LNCAP (cell line): ENCODE measurements around the gene DLST.

ENCODE experiments used
- TF ChIP-seq, protein P1 (sequence below): fragments of 450-650 bp; IDR thresholded peaks from 2 replicates; pipeline ENCODE4 v1.5.1; 2017; ENCODE audit warnings: mild to moderate bottlenecking

Gene DLST

GRCh38 chr14:74902941-74903705, 21.4 kb downstream of the DLST start:
- TF ChIP-seq, protein P1, sequence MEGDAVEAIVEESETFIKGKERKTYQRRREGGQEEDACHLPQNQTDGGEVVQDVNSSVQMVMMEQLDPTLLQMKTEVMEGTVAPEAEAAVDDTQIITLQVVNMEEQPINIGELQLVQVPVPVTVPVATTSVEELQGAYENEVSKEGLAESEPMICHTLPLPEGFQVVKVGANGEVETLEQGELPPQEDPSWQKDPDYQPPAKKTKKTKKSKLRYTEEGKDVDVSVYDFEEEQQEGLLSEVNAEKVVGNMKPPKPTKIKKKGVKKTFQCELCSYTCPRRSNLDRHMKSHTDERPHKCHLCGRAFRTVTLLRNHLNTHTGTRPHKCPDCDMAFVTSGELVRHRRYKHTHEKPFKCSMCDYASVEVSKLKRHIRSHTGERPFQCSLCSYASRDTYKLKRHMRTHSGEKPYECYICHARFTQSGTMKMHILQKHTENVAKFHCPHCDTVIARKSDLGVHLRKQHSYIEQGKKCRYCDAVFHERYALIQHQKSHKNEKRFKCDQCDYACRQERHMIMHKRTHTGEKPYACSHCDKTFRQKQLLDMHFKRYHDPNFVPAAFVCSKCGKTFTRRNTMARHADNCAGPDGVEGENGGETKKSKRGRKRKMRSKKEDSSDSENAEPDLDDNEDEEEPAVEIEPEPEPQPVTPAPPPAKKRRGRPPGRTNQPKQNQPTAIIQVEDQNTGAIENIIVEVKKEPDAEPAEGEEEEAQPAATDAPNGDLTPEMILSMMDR = no peak

DNA sequence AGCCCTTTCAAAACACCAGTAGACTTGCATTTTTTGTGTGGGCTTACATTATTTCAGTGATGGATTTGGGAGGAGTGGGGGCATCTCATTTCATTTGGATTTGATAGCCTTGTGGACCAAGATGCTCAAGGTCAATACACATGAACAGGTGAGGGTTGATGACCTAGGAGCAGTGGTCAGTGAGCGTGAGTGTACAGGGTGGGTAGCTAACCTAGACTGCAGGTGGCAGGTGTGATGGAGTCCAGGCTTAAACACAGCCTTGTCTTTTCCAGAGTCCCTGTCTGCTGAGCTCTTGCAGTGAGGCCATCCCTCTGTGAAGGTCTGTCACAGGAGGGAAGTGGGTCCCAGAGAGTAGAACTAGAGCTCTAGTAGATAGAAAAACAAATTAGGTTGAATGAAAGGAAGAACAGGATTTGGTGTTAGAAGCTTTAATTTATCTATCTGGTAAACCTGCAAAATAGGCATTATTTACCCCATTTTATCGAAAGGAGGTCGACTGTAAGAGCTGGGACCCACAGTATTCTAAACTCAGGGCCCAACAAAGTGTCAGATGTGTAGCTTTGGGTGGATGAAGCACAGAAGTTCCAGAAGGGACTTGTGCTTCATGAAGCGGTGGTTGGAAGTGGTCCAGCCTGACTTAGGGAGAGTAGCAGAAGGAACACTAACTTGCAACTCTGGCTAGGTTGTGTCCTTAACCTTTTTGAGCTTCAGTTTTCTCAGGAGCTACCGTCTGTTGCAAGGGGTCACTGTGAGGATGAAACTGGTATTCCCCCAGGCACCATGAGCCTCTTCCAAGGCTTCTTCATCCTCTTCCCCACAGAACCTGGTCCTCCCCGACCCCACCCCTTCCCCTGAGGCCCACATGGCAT, 23.2 kb downstream of the DLST start:
- TF ChIP-seq, protein P1 = no peak

GRCh38 chr14:74905595-74906142, 24.0 kb downstream of the DLST start:
- TF ChIP-seq, protein P1 = peak; percentile 97

GRCh38 chr14:74906925-74907521, 25.3 kb downstream of the DLST start:
- TF ChIP-seq, protein P1 = peak; percentile 30

DNA sequence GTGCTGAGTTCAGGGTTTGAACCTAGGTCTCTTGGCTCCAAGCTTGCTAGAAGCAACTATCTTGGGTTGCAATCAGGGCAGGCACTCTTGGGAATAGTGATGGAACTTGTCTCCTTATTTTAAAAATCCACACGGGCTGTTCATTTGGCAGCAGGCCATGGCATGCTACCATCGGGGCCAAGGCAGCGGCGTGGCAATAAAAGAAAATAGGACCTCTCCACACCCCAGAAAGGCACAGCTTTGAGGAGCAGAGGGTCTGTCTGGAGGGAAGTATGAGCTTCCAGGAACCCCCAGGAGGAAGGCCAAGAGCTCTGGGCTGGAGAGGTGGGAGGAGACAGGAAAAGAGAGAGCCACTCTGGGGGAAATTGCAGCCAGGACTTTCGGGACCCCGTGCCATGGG, 26.0 kb downstream of the DLST start:
- TF ChIP-seq, protein P1 = no peak

DNA sequence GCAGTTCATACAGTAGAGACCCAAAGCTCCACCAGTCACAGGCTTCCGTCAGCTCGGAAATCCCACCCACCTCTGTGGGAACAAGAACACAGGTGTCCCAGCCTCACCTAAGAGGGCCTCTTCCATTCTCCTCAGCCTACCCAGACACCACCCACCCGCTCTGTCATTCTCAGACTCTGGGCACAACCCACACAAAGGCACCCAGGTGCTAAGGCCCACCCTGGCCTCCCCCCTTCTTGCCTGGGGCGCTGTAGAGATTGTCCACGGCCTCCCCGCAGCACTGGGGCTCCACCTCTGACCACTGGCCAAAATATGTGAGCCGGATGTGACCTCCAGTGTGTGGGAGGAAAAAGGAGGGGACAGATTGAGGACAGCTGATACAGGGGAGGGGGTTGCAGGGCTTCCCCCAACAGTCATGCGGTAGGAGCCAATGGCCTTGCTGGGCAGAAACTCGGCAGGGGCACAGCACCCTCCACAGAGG, 27.2 kb downstream of the DLST start:
- TF ChIP-seq, protein P1 = no peak

GRCh38 chr14:74909501-74909900, 27.8 kb downstream of the DLST start:
- TF ChIP-seq, protein P1 = no peak
